Tibial artery (tissue), 4 donors: Measurements from ENCODE around the gene UST.
"Not testable (repeated sequence)": the region's sequence is repeated elsewhere in the genome, so short reads cannot be mapped to it uniquely, and the experiment has no call there.

Source experiments
- DNase-seq, 2 donors: peaks; one replicate each; pipeline ENCODE4 v3.0.0-alpha.2; 2019
- H3K27ac ChIP-seq, 2 donors: fragments of 200-600 bp; sonication (generic) in 1 of 2; 1 replicate in 1 of 2; 2 replicates in 1 of 2; pipeline ENCODE4 v1.5.1; 2018 to 2019; ENCODE audit warnings: mild to moderate bottlenecking in 1 of 2
- H3K27me3 ChIP-seq, 2 donors: fragments of 200-600 bp; sonication (generic) in 1 of 2; one replicate each; pipeline versions ENCODE4 v1.5.1 to v1.6.0; 2016 to 2019
- H3K36me3 ChIP-seq, 3 donors: fragments of 200-600 bp; sonication (generic) in 2 of 3; one replicate each; pipeline ENCODE4 v1.5.1; 2016 to 2019; ENCODE audit warnings: mild to moderate bottlenecking in 2 of 3
- H3K4me1 ChIP-seq, 4 donors: fragments of 200-600 bp; sonication (generic) in 2 of 4; 1 replicate in 3 of 4; 2 replicates in 1 of 4; pipeline ENCODE4 v1.5.1; 2016 to 2019
- H3K4me3 ChIP-seq, 2 donors: fragments of 200-600 bp; sonication (generic) in 1 of 2; 1 replicate in 1 of 2; 2 replicates in 1 of 2; pipeline ENCODE4 v1.5.1; 2018 to 2019; ENCODE audit warnings: mild to moderate bottlenecking in 2 of 2
- H3K9me3 ChIP-seq, 3 donors: fragments of 200-600 bp; sonication (generic) in 1 of 3; one replicate each; pipeline ENCODE4 v1.5.1; 2016 to 2019
- CTCF ChIP-seq, 2 experiments: fragments of 200-600 bp in 1 of 2; fragments of 450-650 bp in 1 of 2; IDR thresholded peaks; one replicate each; pipeline ENCODE4 v1.5.1; 2017 to 2019; ENCODE audit warnings: antibody characterized with exemption in 2 of 2, mild to moderate bottlenecking in 1 of 2, moderate library complexity in 1 of 2
- intact Hi-C: fragments of 100-400 bp; cut with DNase I; formaldehyde crosslinking; loops from one replicate; pipeline ENCODE4 v1.15.0; 2023; ENCODE audit warnings: low total_unique reads

Gene UST

GRCh38 chr6:148751793-148752170 is 5.0 kb downstream of the UST start:
- Histone ChIP-seq H3K36me3 (no peaks in the 10 kb centered on the region), H3K4me1 (peaks cover 0 to 16% (median 8%) of the 10 kb centered on the region in 4 donors), H3K27me3 (no peaks in the 10 kb centered on the region), H3K27ac (no peak overlapping the region), H3K9me3 (no peaks in the 10 kb centered on the region), H3K4me3 (no peak overlapping the region)
- TF ChIP-seq CTCF (IDR thresholded peaks at IDR 0.05): no peak
- no peak for DNase-seq
- intact Hi-C loops: no loop called here

GRCh38 chr6:148755379-148755778 is 8.5 kb downstream of the UST start:
- H3K27ac ChIP-seq, DNase-seq, H3K27me3 ChIP-seq, H3K36me3 ChIP-seq, H3K4me3 ChIP-seq, intact Hi-C loops, H3K9me3 ChIP-seq: not testable (repeated sequence)
- peaks cover 0 to 11% (median 3%) of the 10 kb centered on the region in 4 donors for H3K4me1 ChIP-seq

- Histone ChIP-seq H3K27ac (no peak overlapping the region), H3K4me1 (peaks cover 0 to 34% (median 21%) of the 10 kb centered on the region in 4 donors), H3K4me3 (no peak overlapping the region), H3K36me3 (no peaks in the 10 kb centered on the region), H3K9me3 (no peaks in the 10 kb centered on the region), H3K27me3 (no peaks in the 10 kb centered on the region)
- intact Hi-C loops: no loop called here
- no peak for TF ChIP-seq CTCF (IDR thresholded peaks at IDR 0.05)
- no peak for DNase-seq
Measured at GRCh38 chr6:148757944-148758480, 11.2 kb downstream of the UST start.

- DNase-seq: peak in 1 of 2 donors; percentile 31
- H3K36me3 ChIP-seq: no peaks in the 10 kb centered on the region
- no peaks in the 10 kb centered on the region for H3K9me3 ChIP-seq
- no peak overlapping the region for H3K4me3 ChIP-seq
- no peak overlapping the region for H3K27ac ChIP-seq
- no peak for TF ChIP-seq CTCF (IDR thresholded peaks at IDR 0.05)
- H3K4me1 ChIP-seq: peaks cover 0 to 36% (median 21%) of the 10 kb centered on the region in 4 donors
- H3K27me3 ChIP-seq: no peaks in the 10 kb centered on the region
- intact Hi-C loops: no loop called here
Measured at GRCh38 chr6:148758492-148758891, 11.7 kb downstream of the UST start.

GRCh38 chr6:148760258-148760534 is 13.4 kb downstream of the UST start:
- Histone ChIP-seq H3K4me1 (peaks cover 0 to 36% (median 22%) of the 10 kb centered on the region in 4 donors), H3K27ac (peak overlapping the region; percentile 73 to 78)

More at GRCh38 chr6:148760258-148760534, 13.4 kb downstream of the UST start:
- Histone ChIP-seq H3K9me3 (no peaks in the 10 kb centered on the region), H3K36me3 (no peaks in the 10 kb centered on the region), H3K27me3 (no peaks in the 10 kb centered on the region), H3K4me3 (peak overlapping the region in 1 of 2 donors; percentile 38)
- intact Hi-C loops: no loop called here
- no peak for TF ChIP-seq CTCF (IDR thresholded peaks at IDR 0.05)
- DNase-seq: no peak
